Lower leg skin (tissue), 4 donors: ENCODE data around the gene BTN2A1. TPM values are rescaled to one million over a fixed set of nuclear protein-coding genes. Genes with fewer than 3 reads are reported as not detected.

ENCODE experiments used
- DNase-seq, 2 donors: peaks; one replicate each; pipeline ENCODE4 v3.0.0-alpha.2; 2019; ENCODE audit warnings: low spot score in 2 of 2
- H3K4me3 ChIP-seq: fragments of 200-600 bp; sonication (generic); 2 replicates; pipeline ENCODE4 v1.5.1; 2017; ENCODE audit warnings: mild to moderate bottlenecking, low read depth; ENCODE audit not compliant: poor library complexity, severe bottlenecking
- POLR2A ChIP-seq, 2 donors: fragments of 450-650 bp; IDR thresholded peaks; one replicate each; pipeline ENCODE4 v1.6.1; 2016 to 2017; ENCODE audit warnings: antibody characterized with exemption in 2 of 2, mild to moderate bottlenecking in 1 of 2, moderate library complexity in 1 of 2
- WGBS, 2 donors: methylation state at CpG; one replicate each; pipeline ENCODE4 v1.1.5; 2018; 5-methylcytosine and 5-hydroxymethylcytosine counted together
- intact Hi-C: fragments of 100-400 bp; cut with DNase I; formaldehyde crosslinking; loops from one replicate; pipeline ENCODE4 v1.15.0; 2023; ENCODE audit warnings: low total_unique reads
- total RNA-seq, 4 donors: library from RNA; depleted of rRNA; stranded (reverse); fragments of >200 nt; gene quantifications; one replicate each; pipeline ENCODE4 v1.1.0, GENCODE V29; 2016
- TF ChIP-seq, protein P1 (sequence below), 3 donors: fragments of 450-650 bp; IDR thresholded peaks; one replicate each; pipeline ENCODE4 v1.5.1; 2016; ENCODE audit warnings: antibody characterized with exemption in 3 of 3, mild to moderate bottlenecking in 3 of 3, moderate library complexity in 2 of 3

The BTN2A1 gene
- total RNA-seq, 4 donors from 2014 or later = 9.9 to 16.4 (median 12.0) TPM

- DNase-seq = no peak
- 50 to 56% methylated on average over 1 of the region's 1 CpG for WGBS, 2 donors
- no peak overlapping the region for H3K4me3 ChIP-seq
- intact Hi-C loops = no loop called here
- TF ChIP-seq, protein P1, sequence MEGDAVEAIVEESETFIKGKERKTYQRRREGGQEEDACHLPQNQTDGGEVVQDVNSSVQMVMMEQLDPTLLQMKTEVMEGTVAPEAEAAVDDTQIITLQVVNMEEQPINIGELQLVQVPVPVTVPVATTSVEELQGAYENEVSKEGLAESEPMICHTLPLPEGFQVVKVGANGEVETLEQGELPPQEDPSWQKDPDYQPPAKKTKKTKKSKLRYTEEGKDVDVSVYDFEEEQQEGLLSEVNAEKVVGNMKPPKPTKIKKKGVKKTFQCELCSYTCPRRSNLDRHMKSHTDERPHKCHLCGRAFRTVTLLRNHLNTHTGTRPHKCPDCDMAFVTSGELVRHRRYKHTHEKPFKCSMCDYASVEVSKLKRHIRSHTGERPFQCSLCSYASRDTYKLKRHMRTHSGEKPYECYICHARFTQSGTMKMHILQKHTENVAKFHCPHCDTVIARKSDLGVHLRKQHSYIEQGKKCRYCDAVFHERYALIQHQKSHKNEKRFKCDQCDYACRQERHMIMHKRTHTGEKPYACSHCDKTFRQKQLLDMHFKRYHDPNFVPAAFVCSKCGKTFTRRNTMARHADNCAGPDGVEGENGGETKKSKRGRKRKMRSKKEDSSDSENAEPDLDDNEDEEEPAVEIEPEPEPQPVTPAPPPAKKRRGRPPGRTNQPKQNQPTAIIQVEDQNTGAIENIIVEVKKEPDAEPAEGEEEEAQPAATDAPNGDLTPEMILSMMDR (IDR thresholded peaks at IDR 0.05) = no peak
- no peak for TF ChIP-seq POLR2A (IDR thresholded peaks at IDR 0.05)
Observed at GRCh38 chr6:26473429-26473757, 15.6 kb downstream of the BTN2A1 start.

GRCh38 chr6:26473758-26474438 is 16.1 kb downstream of the BTN2A1 start:
- DNase-seq = peak; percentile 89 to 96
- H3K4me3 ChIP-seq = no peak overlapping the region
- no peak for TF ChIP-seq POLR2A (IDR thresholded peaks at IDR 0.05)
- TF ChIP-seq, protein P1 (IDR thresholded peaks at IDR 0.05) = no peak
- 0 to 3% methylated on average over 12 of the region's 12 CpGs for WGBS, 2 donors
- intact Hi-C loops = no loop called here

GRCh38 chr6:26474439-26474881 is 16.7 kb downstream of the BTN2A1 start:
- no peak for DNase-seq
- WGBS, 2 donors = 16 to 31% methylated on average over 2 of the region's 2 CpGs
- no peak overlapping the region for H3K4me3 ChIP-seq
- TF ChIP-seq POLR2A (IDR thresholded peaks at IDR 0.05) = no peak
- TF ChIP-seq, protein P1 (IDR thresholded peaks at IDR 0.05) = no peak
- intact Hi-C loops = no loop called here

GRCh38 chr6:26475823-26476729 is 18.3 kb downstream of the BTN2A1 start:
- WGBS, 2 donors = 85 to 91% methylated on average over 7 of the region's 7 CpGs
- DNase-seq = no peak
- H3K4me3 ChIP-seq = no peak overlapping the region
- TF ChIP-seq POLR2A (IDR thresholded peaks at IDR 0.05) = no peak
- TF ChIP-seq, protein P1 (IDR thresholded peaks at IDR 0.05) = no peak
- intact Hi-C loops = no loop called here

GRCh38 chr6:26476896-26477295 is 19.1 kb downstream of the BTN2A1 start:
- 89 to 92% methylated on average over 4 of the region's 4 CpGs for WGBS, 2 donors
- H3K4me3 ChIP-seq = no peak overlapping the region
- TF ChIP-seq, protein P1 (IDR thresholded peaks at IDR 0.05) = no peak
- TF ChIP-seq POLR2A (IDR thresholded peaks at IDR 0.05) = no peak
- intact Hi-C loops = no loop called here
- no peak for DNase-seq
